Urinary bladder (tissue), 4 donors: Measurements from ENCODE around the gene FHIT. TPM values are rescaled to one million over a fixed set of nuclear protein-coding genes. Genes with fewer than 3 reads are reported as not detected.

Experiments used
- DNase-seq: peaks from one replicate; pipeline ENCODE4 v3.0.0-alpha.2; 2015; ENCODE audit errors: extremely low spot score
- H3K27ac ChIP-seq: one replicate; pipeline ENCODE4 v1.5.1; 2013; ENCODE audit warnings: low read depth, mild to moderate bottlenecking, moderate library complexity
- H3K36me3 ChIP-seq: one replicate; pipeline ENCODE4 v1.6.1; 2013; ENCODE audit warnings: mild to moderate bottlenecking, moderate library complexity; ENCODE audit not compliant: insufficient read depth
- H3K4me1 ChIP-seq: one replicate; pipeline ENCODE4 v1.6.1; 2013; ENCODE audit warnings: mild to moderate bottlenecking, moderate library complexity; ENCODE audit not compliant: insufficient read depth
- H3K4me3 ChIP-seq: one replicate; pipeline ENCODE4 v1.5.1; 2013; ENCODE audit warnings: low read depth, low read length
- WGBS: extraction: QIAGEN DNeasy Blood & Tissue Kit; methylation state at CpG from one replicate; pipeline ENCODE4 v1.1.7; 2013; 5-methylcytosine and 5-hydroxymethylcytosine counted together
- polyA plus RNA-seq: library from polyadenylated mRNA; stranded (reverse); fragments of 200-250 nt; gene quantifications from one replicate; pipeline ENCODE4 v1.2.3, GENCODE V29; 2013
- total RNA-seq: library from RNA; depleted of rRNA; stranded (reverse); fragments of >200 nt; gene quantifications from one replicate; pipeline ENCODE4 v1.2.3, GENCODE V29; 2014
- donor health status: healthy with polysubstance abuse.
- donor health status: healthy.

Gene FHIT
- total and polyA plus RNA-seq, 2 donors = 4.5 to 7.4 TPM

- no peak overlapping the region for H3K4me3 ChIP-seq
- H3K27ac ChIP-seq = no peak overlapping the region
- H3K36me3 ChIP-seq = no peaks in the 10 kb centered on the region
- no peaks in the 10 kb centered on the region for H3K4me1 ChIP-seq
- DNase-seq = no peak
- 91% methylated on average over 3 of the region's 3 CpGs for WGBS
These were observed 1504.7 kb downstream of the FHIT start for GRCh38 chr3:59746585-59746984.

GRCh38 chr3:59737241-59737640, 1514.0 kb downstream of the FHIT start:
- WGBS = 78% methylated on average over 3 of the region's 3 CpGs
- H3K27ac ChIP-seq = no peak overlapping the region
- no peaks in the 10 kb centered on the region for H3K4me1 ChIP-seq
- no peak for DNase-seq
- H3K36me3 ChIP-seq = no peaks in the 10 kb centered on the region
- H3K4me3 ChIP-seq = no peak overlapping the region

DNA sequence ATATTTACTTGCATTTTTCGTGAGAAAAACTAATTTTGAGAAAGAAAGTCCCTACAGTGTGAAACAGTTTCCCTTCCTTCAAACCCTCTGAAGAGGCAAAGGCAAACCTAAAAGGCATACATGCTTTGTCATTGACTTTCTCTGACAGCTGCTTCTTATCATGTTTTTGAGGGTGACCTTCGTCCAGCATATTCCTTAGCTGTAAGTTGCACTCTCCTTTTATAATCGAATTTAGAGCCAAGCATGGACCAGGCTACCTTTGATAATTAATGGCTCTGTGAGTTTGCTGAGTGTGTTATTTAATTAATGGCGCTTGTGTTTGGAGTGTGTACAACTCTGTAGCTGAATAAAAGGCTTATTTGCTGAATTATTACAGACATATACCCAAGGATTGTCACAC, 1517.2 kb downstream of the FHIT start:
- Histone ChIP-seq H3K4me3 (no peak overlapping the region), H3K27ac (no peak overlapping the region), H3K36me3 (no peaks in the 10 kb centered on the region), H3K4me1 (no peaks in the 10 kb centered on the region)
- DNase-seq = no peak
- 62% methylated on average over 4 of the region's 4 CpGs for WGBS

DNA sequence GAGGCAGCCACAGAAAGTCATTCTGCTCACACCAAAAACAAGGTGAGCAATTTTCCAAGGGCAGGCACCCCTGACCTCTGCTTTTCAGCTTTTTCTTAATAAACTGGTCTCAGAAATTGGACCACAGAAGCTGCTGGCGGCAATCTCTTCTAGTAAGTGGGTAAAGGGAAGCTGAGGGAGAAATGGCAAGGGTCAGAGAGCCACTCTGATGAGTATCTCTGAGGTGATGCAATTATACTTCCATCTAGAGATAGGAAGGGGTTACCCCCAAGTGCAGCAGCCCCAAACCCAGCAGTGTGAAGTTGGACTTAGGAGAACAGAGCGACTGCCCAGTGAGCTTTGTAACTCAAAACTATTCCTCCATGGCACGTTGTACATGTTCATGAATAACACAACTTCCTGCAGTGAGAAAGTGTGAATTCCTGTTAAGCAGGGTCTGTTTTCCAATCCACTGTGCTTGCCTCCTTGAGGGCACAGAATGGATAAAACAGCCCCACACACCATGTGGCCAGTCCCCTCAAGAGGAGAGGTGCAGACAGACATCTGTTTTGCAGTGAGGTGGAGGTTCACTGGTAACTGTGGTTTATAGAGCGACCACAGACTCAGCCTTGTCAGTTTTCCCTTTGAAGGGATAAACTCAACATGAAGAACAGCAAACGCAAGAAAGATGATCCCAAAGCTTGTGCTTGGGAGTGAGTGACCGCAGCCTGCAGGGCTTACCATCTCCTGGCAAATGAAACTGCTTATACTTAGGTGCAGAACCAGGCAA, 1518.0 kb downstream of the FHIT start:
- Histone ChIP-seq H3K36me3 (no peaks in the 10 kb centered on the region), H3K4me3 (no peak overlapping the region), H3K4me1 (no peaks in the 10 kb centered on the region), H3K27ac (no peak overlapping the region)
- no peak for DNase-seq
- WGBS = 85% methylated on average over 6 of the region's 6 CpGs

- no peak for DNase-seq
- H3K4me1 ChIP-seq = no peaks in the 10 kb centered on the region
- WGBS = 95% methylated on average over 5 of the region's 5 CpGs
- no peak overlapping the region for H3K27ac ChIP-seq
- no peak overlapping the region for H3K4me3 ChIP-seq
- H3K36me3 ChIP-seq = no peaks in the 10 kb centered on the region
These were observed 1519.3 kb downstream of the FHIT start for GRCh38 chr3:59731943-59732342.

GRCh38 chr3:59730591-59730990, 1520.7 kb downstream of the FHIT start:
- no peak overlapping the region for H3K4me3 ChIP-seq
- H3K4me1 ChIP-seq = no peaks in the 10 kb centered on the region
- no peak for DNase-seq
- no peak overlapping the region for H3K27ac ChIP-seq
- 72% methylated on average over 4 of the region's 4 CpGs for WGBS
- H3K36me3 ChIP-seq = no peaks in the 10 kb centered on the region

- Histone ChIP-seq H3K4me3 (no peak overlapping the region), H3K4me1 (no peaks in the 10 kb centered on the region), H3K36me3 (no peaks in the 10 kb centered on the region), H3K27ac (no peak overlapping the region)
- no peak for DNase-seq
These were observed 1522.7 kb downstream of the FHIT start for GRCh38 chr3:59728587-59728908.

- no peaks in the 10 kb centered on the region for H3K36me3 ChIP-seq
- H3K4me1 ChIP-seq = no peaks in the 10 kb centered on the region
- WGBS = 84% methylated on average over 4 of the region's 4 CpGs
- no peak for DNase-seq
- H3K4me3 ChIP-seq = no peak overlapping the region
- no peak overlapping the region for H3K27ac ChIP-seq
These were observed 1523.2 kb downstream of the FHIT start for GRCh38 chr3:59727902-59728586.

- 92% methylated on average over 2 of the region's 2 CpGs for WGBS
- no peak for DNase-seq
- Histone ChIP-seq H3K4me3 (no peak overlapping the region), H3K36me3 (no peaks in the 10 kb centered on the region), H3K4me1 (no peaks in the 10 kb centered on the region), H3K27ac (no peak overlapping the region)
These were observed 1525.0 kb downstream of the FHIT start for GRCh38 chr3:59726279-59726678.

DNA sequence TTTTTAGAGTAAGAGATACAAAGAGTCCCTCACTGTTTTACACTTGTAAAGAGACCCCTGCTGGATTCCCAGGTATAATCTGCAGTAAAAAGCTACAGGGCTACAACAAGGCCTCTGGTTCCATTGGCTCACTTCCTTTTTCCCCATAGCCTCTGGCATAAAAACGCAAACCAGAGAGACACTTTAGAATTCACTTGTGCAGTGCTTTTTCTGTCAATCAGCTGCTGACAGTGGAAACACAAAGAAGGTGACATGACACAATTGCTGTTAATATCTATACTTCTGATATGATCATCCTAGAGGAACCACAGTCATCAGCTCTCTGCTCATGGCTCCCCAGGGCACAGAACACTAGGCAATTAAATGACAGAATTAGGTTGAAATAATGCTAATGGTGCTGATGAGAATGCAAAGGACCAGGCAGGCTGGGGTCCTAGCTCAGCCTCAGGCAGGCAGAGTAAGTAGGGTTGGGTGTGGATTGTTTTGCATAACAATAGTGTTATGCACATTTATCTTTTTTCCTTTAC, 1533.5 kb downstream of the FHIT start:
- no peak for DNase-seq
- Histone ChIP-seq H3K4me3 (no peak overlapping the region), H3K4me1 (no peaks in the 10 kb centered on the region), H3K36me3 (no peaks in the 10 kb centered on the region), H3K27ac (no peak overlapping the region)
- 81% methylated on average over 1 of the region's 1 CpG for WGBS

GRCh38 chr3:59714066-59714465, 1537.2 kb downstream of the FHIT start:
- Histone ChIP-seq H3K36me3 (no peaks in the 10 kb centered on the region), H3K4me3 (no peak overlapping the region), H3K27ac (no peak overlapping the region), H3K4me1 (no peaks in the 10 kb centered on the region)
- no peak for DNase-seq
- 97% methylated on average over 1 of the region's 1 CpG for WGBS

DNA sequence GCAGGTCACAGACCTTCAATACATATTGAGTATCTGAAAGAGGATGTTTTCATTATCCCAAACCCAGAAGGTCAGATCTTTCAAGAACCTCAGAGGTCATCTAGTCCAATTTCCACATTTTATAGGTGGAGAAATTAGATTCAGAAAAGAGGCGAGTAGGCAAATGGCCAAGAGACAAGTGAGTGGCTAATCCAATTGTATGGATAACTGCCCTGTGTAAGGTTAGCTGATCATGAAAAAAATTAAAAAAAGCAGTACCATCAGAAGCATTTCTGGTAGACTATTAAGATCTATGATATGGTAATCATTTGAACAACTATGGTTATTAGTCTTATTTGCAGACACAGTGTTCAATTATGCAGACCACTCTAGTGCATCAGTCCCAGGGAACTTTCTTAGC, 1540.7 kb downstream of the FHIT start:
- WGBS = 94% methylated on average over 1 of the region's 1 CpG
- H3K27ac ChIP-seq = no peak overlapping the region
- no peak for DNase-seq
- H3K4me1 ChIP-seq = no peaks in the 10 kb centered on the region
- H3K4me3 ChIP-seq = no peak overlapping the region
- H3K36me3 ChIP-seq = no peaks in the 10 kb centered on the region

- WGBS = 61% methylated on average over 5 of the region's 5 CpGs
- H3K27ac ChIP-seq = no peak overlapping the region
- DNase-seq = no peak
- no peak overlapping the region for H3K4me3 ChIP-seq
- H3K4me1 ChIP-seq = no peaks in the 10 kb centered on the region
- H3K36me3 ChIP-seq = no peaks in the 10 kb centered on the region
These were observed 1541.3 kb downstream of the FHIT start for GRCh38 chr3:59709702-59710553.

DNA sequence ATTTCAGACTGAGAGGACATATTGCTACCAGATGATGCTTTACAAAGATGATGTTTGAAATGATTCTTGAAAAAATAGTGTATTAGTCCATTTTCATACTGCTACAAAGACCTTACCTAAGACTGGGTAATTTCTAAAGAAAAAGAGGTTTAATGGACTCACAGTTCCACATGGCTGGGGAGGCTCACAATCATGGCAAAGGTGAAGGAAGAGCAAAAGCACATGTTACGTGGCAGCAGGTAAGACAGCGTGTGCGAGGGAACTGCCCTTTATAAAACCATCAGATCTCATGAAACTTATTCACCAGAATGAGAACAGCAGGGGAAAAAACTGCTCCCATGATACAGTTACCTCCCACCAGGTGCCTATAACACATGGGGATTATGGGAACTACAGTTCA, 1543.0 kb downstream of the FHIT start:
- Histone ChIP-seq H3K36me3 (no peaks in the 10 kb centered on the region), H3K4me3 (no peak overlapping the region), H3K27ac (no peak overlapping the region), H3K4me1 (no peaks in the 10 kb centered on the region)
- no peak for DNase-seq
- 97% methylated on average over 3 of the region's 3 CpGs for WGBS
